GM23338 (cell line): ENCODE data around the gene SLC4A2. TPM values are rescaled to one million over a fixed set of nuclear protein-coding genes. Genes with fewer than 3 reads are reported as not detected.

Source experiments
- ATAC-seq: fragments of 200-7000 bp; cut with Tn5 transposase; 3 replicates; pipeline ENCODE4 v1.9.1; 2020
- DNase-seq: peaks from one replicate; pipeline ENCODE4 v3.0.0-alpha.2; 2015; ENCODE audit warnings: low spot score
- H2AFZ ChIP-seq: fragments of 200-600 bp; sonication (generic); 2 replicates; pipeline ENCODE4 v1.8.0; 2016; ENCODE audit warnings: antibody characterized with exemption, mild to moderate bottlenecking, moderate library complexity
- H3F3A ChIP-seq: fragments of 200-600 bp; sonication (generic); replicated peaks from 2 replicates; pipeline ENCODE4 v1.8.0; 2017; ENCODE audit warnings: antibody characterized with exemption, mixed run types, low read depth
- H3K27ac ChIP-seq: fragments of 200-600 bp; sonication (generic); 2 replicates; pipeline ENCODE4 v1.6.1; 2016; ENCODE audit warnings: low read depth
- H3K27me3 ChIP-seq: fragments of 200-600 bp; sonication (generic); 2 replicates; pipeline ENCODE4 v1.8.0; 2016; ENCODE audit warnings: mild to moderate bottlenecking, mixed run types, moderate library complexity; ENCODE audit not compliant: insufficient read depth
- H3K36me3 ChIP-seq: fragments of 200-600 bp; sonication (generic); 2 replicates; pipeline ENCODE4 v1.8.0; 2016; ENCODE audit warnings: mild to moderate bottlenecking; ENCODE audit not compliant: insufficient read depth
- H3K4me1 ChIP-seq: fragments of 200-600 bp; sonication (generic); 2 replicates; pipeline ENCODE4 v1.8.0; 2016; ENCODE audit warnings: mild to moderate bottlenecking, moderate library complexity; ENCODE audit not compliant: insufficient read depth
- H3K4me2 ChIP-seq: fragments of 200-600 bp; sonication (generic); 2 replicates; pipeline ENCODE4 v1.7.1; 2017; ENCODE audit warnings: mixed run types
- H3K4me3 ChIP-seq: fragments of 200-600 bp; sonication (generic); 2 replicates; pipeline ENCODE4 v1.6.1; 2016; ENCODE audit warnings: mixed run types
- H3K79me2 ChIP-seq: fragments of 200-600 bp; sonication (generic); replicated peaks from 2 replicates; pipeline ENCODE4 v1.8.0; 2017; ENCODE audit warnings: mild to moderate bottlenecking; ENCODE audit not compliant: insufficient read depth
- H3K9me2 ChIP-seq: fragments of 200-600 bp; sonication (generic); 2 replicates; pipeline ENCODE4 v1.8.0; 2017; ENCODE audit not compliant: insufficient read depth
- H4K20me1 ChIP-seq: fragments of 200-600 bp; sonication (generic); replicated peaks from 2 replicates; pipeline ENCODE4 v1.8.0; 2017; ENCODE audit warnings: mild to moderate bottlenecking; ENCODE audit not compliant: insufficient read depth
- H3K27ac Mint-ChIP-seq: 2 replicates; pipeline ENCODE4 v1.8.0; 2020; ENCODE audit warnings: inconsistent platforms, mild to moderate bottlenecking, moderate library complexity, mixed read lengths
- H3K27me3 Mint-ChIP-seq: 3 replicates; pipeline ENCODE4 v1.8.0; 2022; ENCODE audit warnings: low read depth, mild to moderate bottlenecking, moderate library complexity, mixed read lengths, inconsistent platforms; ENCODE audit not compliant: insufficient read depth, poor library complexity
- H3K36me3 Mint-ChIP-seq: 3 replicates; pipeline ENCODE4 v1.8.0; 2021; ENCODE audit warnings: low read depth, mild to moderate bottlenecking, inconsistent platforms, moderate library complexity, mixed read lengths
- H3K4me1 Mint-ChIP-seq: 3 replicates; pipeline ENCODE4 v1.8.0; 2020; ENCODE audit warnings: mild to moderate bottlenecking, inconsistent platforms, mixed read lengths
- H3K4me3 Mint-ChIP-seq: 3 replicates; pipeline ENCODE4 v1.8.0; 2021; ENCODE audit warnings: moderate library complexity, mild to moderate bottlenecking, inconsistent platforms, mixed read lengths
- H3K9me3 Mint-ChIP-seq: 3 replicates; pipeline ENCODE4 v1.8.0; 2020; ENCODE audit warnings: moderate library complexity, mild to moderate bottlenecking, inconsistent platforms, mixed read lengths
- CREB1 ChIP-seq: fragments of 250-450 bp; sonication (Bioruptor Pico); IDR thresholded peaks from 2 replicates; pipeline ENCODE4 v1.5.0; 2020; ENCODE audit warnings: low read depth, mild to moderate bottlenecking, moderate library complexity
- CTCF ChIP-seq, 2 experiments: fragments of 200-600 bp in 1 of 2; sonication (generic) in 1 of 2; conservative IDR thresholded peaks; 2 replicates each; pipeline versions ENCODE4 v1.5.1 to v1.6.1; 2016 to 2017; ENCODE audit warnings: antibody characterized with exemption in 2 of 2, low read depth in 2 of 2, mild to moderate bottlenecking in 2 of 2, moderate library complexity in 1 of 2
- ETS1 ChIP-seq: IDR thresholded peaks from 2 replicates; pipeline ENCODE4 v1.6.1; 2016; ENCODE audit warnings: antibody characterized with exemption
- EZH2 ChIP-seq: fragments of 200-600 bp; sonication (generic); IDR thresholded peaks from one replicate; pipeline ENCODE4 v1.8.0; 2017; ENCODE audit warnings: antibody characterized with exemption, mild to moderate bottlenecking, low read depth; ENCODE audit not compliant: unreplicated experiment
- EZH2phosphoT487 ChIP-seq: fragments of 200-600 bp; sonication (generic); IDR thresholded peaks from one replicate; pipeline ENCODE4 v1.8.1; 2018; ENCODE audit warnings: antibody characterized with exemption; ENCODE audit not compliant: unreplicated experiment
- JUNB ChIP-seq: IDR thresholded peaks from one replicate; pipeline ENCODE4 v1.6.1; 2016; ENCODE audit warnings: antibody characterized with exemption; ENCODE audit not compliant: unreplicated experiment
- NANOG ChIP-seq: IDR thresholded peaks from 2 replicates; pipeline ENCODE4 v1.6.1; 2016; ENCODE audit warnings: antibody characterized with exemption, borderline replicate concordance
- POLR2AphosphoS5 ChIP-seq: IDR thresholded peaks from 2 replicates; pipeline ENCODE4 v1.6.1; 2016; ENCODE audit warnings: antibody characterized with exemption, low read depth
- REST ChIP-seq: IDR thresholded peaks from one replicate; pipeline ENCODE4 v1.6.1; 2018; ENCODE audit warnings: antibody characterized with exemption; ENCODE audit not compliant: unreplicated experiment
- STAT1 ChIP-seq: IDR thresholded peaks from one replicate; pipeline ENCODE4 v1.6.1; 2016; ENCODE audit warnings: antibody characterized with exemption; ENCODE audit not compliant: unreplicated experiment
- ZNF114 ChIP-seq: fragments of 250-450 bp; sonication (Bioruptor Pico); IDR thresholded peaks from 2 replicates; pipeline ENCODE4 v1.5.0; 2020; ENCODE audit warnings: mild to moderate bottlenecking, moderate library complexity
- ZNF331 ChIP-seq: fragments of 250-450 bp; sonication (Bioruptor Pico); IDR thresholded peaks from 2 replicates; pipeline ENCODE4 v1.5.0; 2020; ENCODE audit warnings: low read depth, mild to moderate bottlenecking, moderate library complexity
- ZNF462 ChIP-seq: fragments of 250-450 bp; sonication (Bioruptor Pico); IDR thresholded peaks from 2 replicates; pipeline ENCODE4 v1.5.0; 2020; ENCODE audit warnings: mild to moderate bottlenecking, moderate library complexity
- polyA plus RNA-seq: library from polyadenylated mRNA; unstranded; fragments of >200 nt; fragmentation: Nextera tagmentation; extraction: Ambion mirVana; gene quantifications from 2 replicates; pipeline ENCODE4 v1.2.1, GENCODE V29; 2016
- total RNA-seq: library from RNA; depleted of rRNA; stranded (reverse); fragments of >200 nt; shearing (Covaris generic); gene quantifications from 2 replicates; pipeline ENCODE4 v1.2.3, GENCODE V29; 2014

Gene SLC4A2
- total and polyA plus RNA-seq, 2 experiments from 2014 or later: 64.8 to 106 TPM

- peak; percentile 88 to 98 for TF ChIP-seq CTCF (conservative IDR thresholded peaks at IDR 0.05; ENCODE audit: low read depth in 2 of 2)
- TF ChIP-seq ETS1: no peak
- no peak for TF ChIP-seq REST
- TF ChIP-seq POLR2AphosphoS5: peak; percentile 25; the same call in 1 of the 2 replicates
- no peak for TF ChIP-seq JUNB
- TF ChIP-seq ZNF114: no peak
- no peak for TF ChIP-seq NANOG
- TF ChIP-seq ZNF462 (CRISPR knock-in tag): no peak
- TF ChIP-seq EZH2phosphoT487: no peak
- peak; percentile 12; the same call in 1 of the 2 replicates for TF ChIP-seq CREB1 (CRISPR knock-in tag)
- TF ChIP-seq ZNF331: no peak
- TF ChIP-seq EZH2: peak; percentile 6
- no peak for TF ChIP-seq STAT1
- H3K27ac ChIP-seq: no peak overlapping the region
- DNase-seq (peak; percentile 91), ATAC-seq (peak; percentile 70)
- H3K4me3 Mint-ChIP-seq: peak overlapping the region; percentile 66
- no peaks in the 10 kb centered on the region for H3K9me2 ChIP-seq
- no peaks in the 10 kb centered on the region; the same call in 1 of the 2 replicates for H3K36me3 ChIP-seq
- H4K20me1 ChIP-seq: no peaks in the 10 kb centered on the region
- H3K4me1 Mint-ChIP-seq: peaks cover 30% of the 10 kb centered on the region
- H3K4me1 ChIP-seq: peaks cover 14% of the 10 kb centered on the region
- peaks cover 9% of the 10 kb centered on the region; the same call in 1 of the 2 replicates for H3F3A ChIP-seq
- peak overlapping the region; percentile 77 for H3K4me2 ChIP-seq
- peaks cover 52% of the 10 kb centered on the region for H3K27me3 ChIP-seq
- peaks cover 56% of the 10 kb centered on the region for H3K27me3 Mint-ChIP-seq
- peaks cover 4% of the 10 kb centered on the region; the same call in 2 of the 3 replicates for H3K9me3 Mint-ChIP-seq
- H3K27ac Mint-ChIP-seq: no peak overlapping the region; the same call in 1 of the 2 replicates
- no peaks in the 10 kb centered on the region for H3K79me2 ChIP-seq
- H3K4me3 ChIP-seq: peak overlapping the region; percentile 47
- H2AFZ ChIP-seq: peak overlapping the region; percentile 90
- peaks cover 11% of the 10 kb centered on the region for H3K36me3 Mint-ChIP-seq
These were observed 41.4 kb upstream of the SLC4A2 start for GRCh38 chr7:151017953-151018420.
